HepG2 (cell line): Measurements from ENCODE around the gene ABAT. TPM values are rescaled to one million over a fixed set of nuclear protein-coding genes. Genes with fewer than 3 reads are reported as not detected.

Experiments
- AHDC1 ChIP-seq: sonication (generic); formaldehyde crosslinking; IDR thresholded peaks from 2 replicates; pipeline ENCODE4 v1.5.1; 2020; ENCODE audit warnings: mild to moderate bottlenecking, missing genetic modification reagents, borderline replicate concordance
- ARNTL ChIP-seq: sonication (generic); formaldehyde crosslinking; IDR thresholded peaks from 2 replicates; pipeline ENCODE4 v1.4.0; 2020; ENCODE audit warnings: mild to moderate bottlenecking, missing genetic modification reagents
- ATF1 ChIP-seq: IDR thresholded peaks from 2 replicates; pipeline ENCODE4 v1.6.1; 2016; ENCODE audit warnings: mild to moderate bottlenecking, control low read depth
- BCL3 ChIP-seq: sonication (generic); formaldehyde crosslinking; IDR thresholded peaks from 2 replicates; pipeline ENCODE4 v1.5.1; 2020; ENCODE audit warnings: mild to moderate bottlenecking, missing genetic modification reagents, moderate library complexity
- BORCS8-MEF2B ChIP-seq: sonication (generic); formaldehyde crosslinking; IDR thresholded peaks from 2 replicates; pipeline ENCODE4 v1.8.0; 2022; ENCODE audit warnings: mild to moderate bottlenecking, missing genetic modification reagents
- FOXM1 ChIP-seq: sonication (generic); formaldehyde crosslinking; IDR thresholded peaks from 2 replicates; pipeline ENCODE4 v1.5.0; 2020; ENCODE audit warnings: missing genetic modification reagents
- GABPA ChIP-seq, 2 experiments: IDR thresholded peaks; 2 replicates each; pipeline ENCODE4 v1.6.1; 2011 to 2016; ENCODE audit warnings: low read depth in 2 of 2, low read length in 1 of 2, missing biosample characterization in 1 of 2, missing genetic modification characterization in 1 of 2
- HOMEZ ChIP-seq: IDR thresholded peaks from 2 replicates; pipeline ENCODE4 v1.6.1; 2016; ENCODE audit warnings: low read depth
- MTF2 ChIP-seq: sonication (generic); formaldehyde crosslinking; IDR thresholded peaks from 2 replicates; pipeline ENCODE4 v1.5.0; 2020; ENCODE audit warnings: missing genetic modification reagents, borderline replicate concordance
- NCOA1 ChIP-seq: sonication (generic); formaldehyde crosslinking; IDR thresholded peaks from 2 replicates; pipeline ENCODE4 v1.9.0; 2021; ENCODE audit warnings: missing genetic modification reagents
- RBM39 ChIP-seq: fragments of 200-400 bp; formaldehyde crosslinking; IDR thresholded peaks from one replicate; pipeline ENCODE4 v1.6.1; 2018; ENCODE audit warnings: antibody characterized with exemption, mild to moderate bottlenecking, low read depth, low read length; ENCODE audit not compliant: poor library complexity, severe bottlenecking
- REPIN1 ChIP-seq: sonication (generic); formaldehyde crosslinking; IDR thresholded peaks from 2 replicates; pipeline ENCODE4 v1.8.0; 2022; ENCODE audit warnings: missing genetic modification reagents, low read depth, mild to moderate bottlenecking, borderline replicate concordance
- RORA ChIP-seq: sonication (generic); formaldehyde crosslinking; IDR thresholded peaks from 2 replicates; pipeline ENCODE4 v1.5.0; 2020; ENCODE audit warnings: mild to moderate bottlenecking, missing genetic modification reagents, moderate library complexity
- SIN3B ChIP-seq: fragments of 150-350 bp; IDR thresholded peaks from 2 replicates; pipeline ENCODE4 v1.6.1; 2014; ENCODE audit warnings: low read length
- SSRP1 ChIP-seq: IDR thresholded peaks from 2 replicates; pipeline ENCODE4 v1.6.1; 2016; ENCODE audit warnings: control low read depth
- TBP ChIP-seq: sonication (generic); formaldehyde crosslinking; IDR thresholded peaks from 2 replicates; pipeline ENCODE4 v1.5.0; 2020; ENCODE audit warnings: missing genetic modification reagents
- ZNF136 ChIP-seq: sonication (generic); formaldehyde crosslinking; IDR thresholded peaks from 2 replicates; pipeline ENCODE4 v1.8.1; 2022; ENCODE audit warnings: low read depth, mild to moderate bottlenecking, moderate library complexity, missing genetic modification reagents
- ZNF44 ChIP-seq: sonication (generic); formaldehyde crosslinking; IDR thresholded peaks from 2 replicates; pipeline ENCODE4 v1.5.1; 2020; ENCODE audit warnings: mild to moderate bottlenecking, missing genetic modification reagents
- ZNF782 ChIP-seq: sonication (generic); formaldehyde crosslinking; IDR thresholded peaks from 2 replicates; pipeline ENCODE4 v1.4.0; 2020; ENCODE audit warnings: missing genetic modification reagents, mild to moderate bottlenecking, borderline replicate concordance
- ZSCAN5A ChIP-seq: sonication (generic); formaldehyde crosslinking; IDR thresholded peaks from 2 replicates; pipeline ENCODE4 v1.8.0; 2022; ENCODE audit warnings: mild to moderate bottlenecking, missing genetic modification reagents, borderline replicate concordance
- polyA plus RNA-seq, 8 experiments: library from polyadenylated mRNA; depleted of rRNA in 3 of 8; stranded (reverse) in 7 of 8; unstranded in 1 of 8; fragments of >200 nt; fragmentation: Illumina TruSeq in 4 of 8; extraction: Trizol in 4 of 8; gene quantifications; 2 replicates each; pipeline versions ENCODE4 v1.2.1 to v1.2.3, GENCODE V29; 2011 to 2016; ENCODE audit warnings: low read depth in 4 of 8, missing spikeins in 1 of 8, mixed read lengths in 1 of 8; ENCODE audit not compliant: insufficient read depth in 1 of 8
- total RNA-seq, 5 experiments: library from RNA; depleted of rRNA; stranded (reverse); fragments of >200 nt; fragmentation: Illumina TruSeq; extraction: Trizol; gene quantifications; 2 replicates each; pipeline ENCODE4 v1.2.3, GENCODE V29; 2016; ENCODE audit warnings: low read depth in 1 of 5

The ABAT gene
- total and polyA plus RNA-seq, 2 of the 13 experiments (the other 11 are each of a cell fraction or from before 2014, with no cell fraction given), result 47.6 to 97.3 TPM

- no peak for TF ChIP-seq AHDC1 (CRISPR knock-in tag)
- TF ChIP-seq FOXM1 (CRISPR knock-in tag), result no peak
- no peak for TF ChIP-seq ZNF44 (CRISPR knock-in tag)
- no peak for TF ChIP-seq ZNF782 (CRISPR knock-in tag)
- TF ChIP-seq NCOA1 (CRISPR knock-in tag), result no peak
- no peak for TF ChIP-seq TBP (CRISPR knock-in tag)
- no peak for TF ChIP-seq SIN3B
- no peak for TF ChIP-seq HOMEZ (CRISPR knock-in tag)
- TF ChIP-seq SSRP1 (CRISPR knock-in tag), result no peak
- no peak for TF ChIP-seq ZNF136 (CRISPR knock-in tag)
- no peak for TF ChIP-seq BORCS8-MEF2B
- no peak for TF ChIP-seq GABPA (IDR thresholded peaks at IDR 0.05; ENCODE audit: low read depth, low read length)
- no peak for TF ChIP-seq GABPA (CRISPR knock-in tag; IDR thresholded peaks at IDR 0.05; ENCODE audit: low read depth)
- TF ChIP-seq BCL3 (CRISPR knock-in tag), result no peak
- no peak for TF ChIP-seq ZSCAN5A (CRISPR knock-in tag)
- no peak for TF ChIP-seq RBM39
- TF ChIP-seq ARNTL (CRISPR knock-in tag), result no peak
- TF ChIP-seq RORA (CRISPR knock-in tag), result no peak
- TF ChIP-seq ATF1 (CRISPR knock-in tag), result no peak
- peak; percentile 70; the same call in 1 of the 2 replicates for TF ChIP-seq REPIN1 (CRISPR knock-in tag)
- TF ChIP-seq MTF2, result no peak
Measured at GRCh38 chr16:8660841-8661301, 13.5 kb upstream of the ABAT start (continued).
